SH-SY5Y (cell line): ENCODE measurements around the gene CACNG6.

ENCODE experiments used
- GATA2 ChIP-seq: IDR thresholded peaks from 2 replicates; pipeline ENCODE4 v1.6.1; 2011; ENCODE audit warnings: mild to moderate bottlenecking, low read depth, low read length
- GATA3 ChIP-seq: IDR thresholded peaks from 2 replicates; pipeline ENCODE4 v1.6.1; 2011; ENCODE audit warnings: low read depth, mild to moderate bottlenecking, low read length, moderate library complexity

DNA sequence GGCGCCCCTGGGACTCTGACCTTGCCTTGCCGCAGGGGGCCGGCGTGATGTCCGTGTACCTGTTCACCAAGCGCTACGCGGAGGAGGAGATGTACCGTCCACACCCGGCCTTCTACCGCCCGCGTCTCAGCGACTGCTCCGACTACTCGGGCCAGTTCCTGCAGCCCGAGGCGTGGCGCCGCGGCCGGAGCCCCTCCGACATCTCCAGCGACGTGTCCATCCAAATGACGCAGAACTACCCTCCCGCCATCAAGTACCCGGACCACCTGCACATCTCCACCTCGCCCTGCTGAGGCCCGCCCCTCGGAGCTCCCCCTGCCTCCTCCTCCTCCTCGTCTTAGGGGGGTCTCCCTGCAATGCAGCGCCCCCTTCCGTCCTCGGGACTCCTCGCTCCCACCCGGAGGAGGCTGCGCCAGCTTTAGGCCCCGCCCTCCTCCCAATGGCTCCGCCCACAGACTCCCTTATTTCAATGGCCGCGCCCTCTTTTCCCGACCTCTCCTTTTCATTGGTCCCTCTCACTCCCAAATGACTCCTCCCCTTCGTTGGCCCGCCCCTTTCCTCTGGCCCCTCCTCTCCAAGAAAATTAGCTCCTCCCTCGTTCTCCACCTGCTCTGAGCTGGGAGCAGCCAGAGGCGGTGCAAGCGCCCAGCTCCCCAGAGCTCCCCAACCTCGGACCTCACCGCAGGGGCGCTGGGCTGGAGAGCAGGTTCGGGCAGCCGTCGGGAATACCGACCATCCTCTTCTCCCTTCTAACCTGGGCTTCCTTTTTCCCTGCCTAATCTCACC is 49.2 kb upstream of the CACNG6 start:
- TF ChIP-seq GATA3 (no peak), GATA2 (no peak)
